Neural cell (in vitro differentiated cells): ENCODE results near the gene HEXIM1.

Source experiments
- EP300 ChIP-seq: fragments of 450-650 bp; conservative IDR thresholded peaks from 2 replicates; pipeline ENCODE4 v1.6.1; 2014; ENCODE audit warnings: antibody characterized with exemption, mild to moderate bottlenecking, moderate library complexity; ENCODE audit not compliant: poor library complexity, severe bottlenecking
- EZH2 ChIP-seq: fragments of 200-600, 300-800 bp; shearing (Covaris generic), sonication (generic); IDR thresholded peaks from 2 replicates; pipeline ENCODE4 v1.6.1; 2014; ENCODE audit warnings: antibody characterized with exemption, low read length, borderline replicate concordance, mild to moderate bottlenecking; ENCODE audit not compliant: insufficient read depth, poor library complexity, severe bottlenecking
- MXI1 ChIP-seq: fragments of 450-650 bp; conservative IDR thresholded peaks from 2 replicates; pipeline ENCODE4 v1.6.1; 2014; ENCODE audit warnings: antibody characterized with exemption, mild to moderate bottlenecking; ENCODE audit not compliant: poor library complexity, severe bottlenecking
- POLR2AphosphoS5 ChIP-seq: IDR thresholded peaks from 2 replicates; pipeline ENCODE4 v1.6.1; 2012
- RAD21 ChIP-seq: fragments of 450-650 bp; conservative IDR thresholded peaks from 2 replicates; pipeline ENCODE4 v1.6.1; 2014; ENCODE audit warnings: antibody characterized with exemption, mild to moderate bottlenecking, moderate library complexity
- SMC3 ChIP-seq: fragments of 450-650 bp; conservative IDR thresholded peaks from 2 replicates; pipeline ENCODE4 v1.6.1; 2014; ENCODE audit warnings: antibody characterized with exemption, mild to moderate bottlenecking, moderate library complexity; ENCODE audit not compliant: poor library complexity
- TAF1 ChIP-seq: IDR thresholded peaks from 2 replicates; pipeline ENCODE4 v1.6.1; 2012; ENCODE audit warnings: low read depth
- TF ChIP-seq, protein P1 (sequence below): IDR thresholded peaks from 2 replicates; pipeline ENCODE4 v1.6.1; 2012; ENCODE audit warnings: borderline replicate concordance
- TF ChIP-seq, protein P2 (sequence below): fragments of 450-650 bp; IDR thresholded peaks from 2 replicates; pipeline ENCODE4 v1.5.1; 2014; ENCODE audit warnings: antibody characterized with exemption, mild to moderate bottlenecking, moderate library complexity; ENCODE audit not compliant: poor library complexity, severe bottlenecking

DNA sequence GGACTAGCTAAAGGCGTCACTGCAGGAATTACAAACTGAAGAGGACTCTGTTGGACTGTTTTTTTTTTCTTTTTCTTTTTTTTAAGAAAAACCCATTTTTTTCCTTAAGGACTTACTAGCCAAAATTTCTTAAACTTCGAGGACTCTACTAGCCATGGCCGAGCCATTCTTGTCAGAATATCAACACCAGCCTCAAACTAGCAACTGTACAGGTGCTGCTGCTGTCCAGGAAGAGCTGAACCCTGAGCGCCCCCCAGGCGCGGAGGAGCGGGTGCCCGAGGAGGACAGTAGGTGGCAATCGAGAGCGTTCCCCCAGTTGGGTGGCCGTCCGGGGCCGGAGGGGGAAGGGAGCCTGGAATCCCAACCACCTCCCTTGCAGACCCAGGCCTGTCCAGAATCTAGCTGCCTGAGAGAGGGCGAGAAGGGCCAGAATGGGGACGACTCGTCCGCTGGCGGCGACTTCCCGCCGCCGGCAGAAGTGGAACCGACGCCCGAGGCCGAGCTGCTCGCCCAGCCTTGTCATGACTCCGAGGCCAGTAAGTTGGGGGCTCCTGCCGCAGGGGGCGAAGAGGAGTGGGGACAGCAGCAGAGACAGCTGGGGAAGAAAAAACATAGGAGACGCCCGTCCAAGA lies 878 bp downstream of the HEXIM1 start:
- TF ChIP-seq, protein P1, sequence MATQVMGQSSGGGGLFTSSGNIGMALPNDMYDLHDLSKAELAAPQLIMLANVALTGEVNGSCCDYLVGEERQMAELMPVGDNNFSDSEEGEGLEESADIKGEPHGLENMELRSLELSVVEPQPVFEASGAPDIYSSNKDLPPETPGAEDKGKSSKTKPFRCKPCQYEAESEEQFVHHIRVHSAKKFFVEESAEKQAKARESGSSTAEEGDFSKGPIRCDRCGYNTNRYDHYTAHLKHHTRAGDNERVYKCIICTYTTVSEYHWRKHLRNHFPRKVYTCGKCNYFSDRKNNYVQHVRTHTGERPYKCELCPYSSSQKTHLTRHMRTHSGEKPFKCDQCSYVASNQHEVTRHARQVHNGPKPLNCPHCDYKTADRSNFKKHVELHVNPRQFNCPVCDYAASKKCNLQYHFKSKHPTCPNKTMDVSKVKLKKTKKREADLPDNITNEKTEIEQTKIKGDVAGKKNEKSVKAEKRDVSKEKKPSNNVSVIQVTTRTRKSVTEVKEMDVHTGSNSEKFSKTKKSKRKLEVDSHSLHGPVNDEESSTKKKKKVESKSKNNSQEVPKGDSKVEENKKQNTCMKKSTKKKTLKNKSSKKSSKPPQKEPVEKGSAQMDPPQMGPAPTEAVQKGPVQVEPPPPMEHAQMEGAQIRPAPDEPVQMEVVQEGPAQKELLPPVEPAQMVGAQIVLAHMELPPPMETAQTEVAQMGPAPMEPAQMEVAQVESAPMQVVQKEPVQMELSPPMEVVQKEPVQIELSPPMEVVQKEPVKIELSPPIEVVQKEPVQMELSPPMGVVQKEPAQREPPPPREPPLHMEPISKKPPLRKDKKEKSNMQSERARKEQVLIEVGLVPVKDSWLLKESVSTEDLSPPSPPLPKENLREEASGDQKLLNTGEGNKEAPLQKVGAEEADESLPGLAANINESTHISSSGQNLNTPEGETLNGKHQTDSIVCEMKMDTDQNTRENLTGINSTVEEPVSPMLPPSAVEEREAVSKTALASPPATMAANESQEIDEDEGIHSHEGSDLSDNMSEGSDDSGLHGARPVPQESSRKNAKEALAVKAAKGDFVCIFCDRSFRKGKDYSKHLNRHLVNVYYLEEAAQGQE = no peak
- TF ChIP-seq MXI1 (no peak), EZH2 (no peak), POLR2AphosphoS5 (peak; percentile 28), EP300 (no peak), RAD21 (peak; percentile 57), TAF1 (no peak), SMC3 (peak; percentile 55)
- TF ChIP-seq, protein P2, sequence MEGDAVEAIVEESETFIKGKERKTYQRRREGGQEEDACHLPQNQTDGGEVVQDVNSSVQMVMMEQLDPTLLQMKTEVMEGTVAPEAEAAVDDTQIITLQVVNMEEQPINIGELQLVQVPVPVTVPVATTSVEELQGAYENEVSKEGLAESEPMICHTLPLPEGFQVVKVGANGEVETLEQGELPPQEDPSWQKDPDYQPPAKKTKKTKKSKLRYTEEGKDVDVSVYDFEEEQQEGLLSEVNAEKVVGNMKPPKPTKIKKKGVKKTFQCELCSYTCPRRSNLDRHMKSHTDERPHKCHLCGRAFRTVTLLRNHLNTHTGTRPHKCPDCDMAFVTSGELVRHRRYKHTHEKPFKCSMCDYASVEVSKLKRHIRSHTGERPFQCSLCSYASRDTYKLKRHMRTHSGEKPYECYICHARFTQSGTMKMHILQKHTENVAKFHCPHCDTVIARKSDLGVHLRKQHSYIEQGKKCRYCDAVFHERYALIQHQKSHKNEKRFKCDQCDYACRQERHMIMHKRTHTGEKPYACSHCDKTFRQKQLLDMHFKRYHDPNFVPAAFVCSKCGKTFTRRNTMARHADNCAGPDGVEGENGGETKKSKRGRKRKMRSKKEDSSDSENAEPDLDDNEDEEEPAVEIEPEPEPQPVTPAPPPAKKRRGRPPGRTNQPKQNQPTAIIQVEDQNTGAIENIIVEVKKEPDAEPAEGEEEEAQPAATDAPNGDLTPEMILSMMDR = peak; percentile 88
